CD4-positive, CD25-positive, alpha-beta regulatory T cell (primary cell): ENCODE results near the gene ARMC12. TPM values are rescaled to one million over a fixed set of nuclear protein-coding genes. Genes with fewer than 3 reads are reported as not detected.

Source experiments
- ATAC-seq, 2 donors: fragments of 150-1000 bp; cut with Tn5 transposase; one replicate each; pipeline ENCODE4 v1.10.0; 2021; ENCODE audit warnings: low read depth in 2 of 2, moderate number of reproducible peaks in 2 of 2, moderate library complexity in 1 of 2
- DNase-seq, 3 donors: peaks; one replicate each; pipeline versions ENCODE4 v3.0.0 to v3.0.0-alpha.2; 2012 to 2022; ENCODE audit warnings: mixed read lengths in 1 of 3
- H3K27ac ChIP-seq: one replicate; pipeline ENCODE4 v1.7.0; 2013; ENCODE audit warnings: mild to moderate bottlenecking, low read length; ENCODE audit not compliant: insufficient read depth, poor library complexity, severe bottlenecking
- H3K27me3 ChIP-seq: one replicate; pipeline ENCODE4 v1.7.0; 2013; ENCODE audit warnings: low read length; ENCODE audit not compliant: control insufficient read depth, insufficient read depth
- H3K36me3 ChIP-seq: one replicate; pipeline ENCODE4 v1.7.0; 2013; ENCODE audit warnings: mild to moderate bottlenecking, low read length, moderate library complexity; ENCODE audit not compliant: control insufficient read depth, insufficient read depth
- H3K4me1 ChIP-seq: 2 replicates; pipeline ENCODE4 v1.7.0; 2013; ENCODE audit warnings: mild to moderate bottlenecking, low read length; ENCODE audit not compliant: insufficient read depth, control insufficient read depth, poor library complexity, severe bottlenecking
- H3K4me3 ChIP-seq: one replicate; pipeline ENCODE4 v1.7.0; 2013; ENCODE audit warnings: low read depth, mild to moderate bottlenecking, low read length, moderate library complexity
- H3K9me3 ChIP-seq, 2 experiments: 1 replicate in 1 of 2; 2 replicates in 1 of 2; pipeline ENCODE4 v1.7.0; 2013; ENCODE audit warnings: low read length in 2 of 2, mild to moderate bottlenecking in 1 of 2, moderate library complexity in 1 of 2; ENCODE audit not compliant: control insufficient read depth in 2 of 2
- H3K27ac Mint-ChIP-seq, 3 donors: one replicate each; pipeline ENCODE4 v1.8.0; 2020 to 2022; ENCODE audit warnings: mild to moderate bottlenecking in 3 of 3, mixed read lengths in 3 of 3, moderate library complexity in 2 of 3
- H3K27me3 Mint-ChIP-seq: one replicate; pipeline ENCODE4 v1.8.0; 2022; ENCODE audit warnings: mild to moderate bottlenecking, mixed read lengths
- H3K36me3 Mint-ChIP-seq: one replicate; pipeline ENCODE4 v1.8.0; 2020; ENCODE audit warnings: mixed read lengths
- H3K4me1 Mint-ChIP-seq, 4 donors: one replicate each; pipeline ENCODE4 v1.8.0; 2020 to 2022; ENCODE audit warnings: mixed read lengths in 4 of 4, mild to moderate bottlenecking in 1 of 4
- H3K4me3 Mint-ChIP-seq, 4 donors: one replicate each; pipeline ENCODE4 v1.8.0; 2020 to 2022; ENCODE audit warnings: mild to moderate bottlenecking in 4 of 4, mixed read lengths in 4 of 4, moderate library complexity in 3 of 4
- H3K9me3 Mint-ChIP-seq, 7 donors: one replicate each; pipeline ENCODE4 v1.8.0; 2020 to 2022; ENCODE audit warnings: mixed read lengths in 7 of 7, mild to moderate bottlenecking in 3 of 7, moderate library complexity in 2 of 7
- polyA plus RNA-seq, 4 donors: library from polyadenylated mRNA; unstranded; fragments of 300-500 nt; fragmentation: Illumina TruSeq; gene quantifications; one replicate each; pipeline ENCODE4 v1.2.3, GENCODE V29; 2021
- total RNA-seq: library from RNA; stranded (reverse); gene quantifications from one replicate; pipeline ENCODE4 v1.2.3, GENCODE V29; 2022

The ARMC12 gene
- total and polyA plus RNA-seq, 5 donors from 2014 or later = 0.57 TPM; not detected in 4

GRCh38 chr6:35719404-35719829 lies 17.4 kb upstream of the ARMC12 start:
- Mint-ChIP-seq H3K27ac (peak overlapping the region; percentile 52 to 99 (median 93)), H3K9me3 (peaks cover 0 to 1% (median 0%) of the 10 kb centered on the region in 7 donors), H3K4me3 (peak overlapping the region in 3 of 4 donors; percentile 44 to 63 (median 54)), H3K4me1 (peaks cover 6 to 71% (median 38%) of the 10 kb centered on the region in 4 donors), H3K36me3 (peaks cover 5% of the 10 kb centered on the region), H3K27me3 (peaks cover 5% of the 10 kb centered on the region)
- ATAC-seq = peak in 1 of 2 donors; percentile 19
- Histone ChIP-seq H3K4me1 (peaks cover 32% of the 10 kb centered on the region), H3K27me3 (no peaks in the 10 kb centered on the region), H3K4me3 (no peak overlapping the region), H3K27ac (no peak overlapping the region), H3K36me3 (no peaks in the 10 kb centered on the region), H3K9me3 (no peaks in the 10 kb centered on the region)
- no peak for DNase-seq

- no peaks in the 10 kb centered on the region for H3K27me3 ChIP-seq
- no peak overlapping the region for H3K27ac ChIP-seq
- H3K27ac Mint-ChIP-seq = peak overlapping the region; percentile 52 to 93 (median 87)
- H3K4me1 ChIP-seq = peaks cover 32% of the 10 kb centered on the region
- DNase-seq (peak in 1 of 3 donors; percentile 46), ATAC-seq (peak in 1 of 2 donors; percentile 44)
- peaks cover 5% of the 10 kb centered on the region for H3K36me3 Mint-ChIP-seq
- H3K4me1 Mint-ChIP-seq = peaks cover 6 to 78% (median 40%) of the 10 kb centered on the region in 4 donors
- no peaks in the 10 kb centered on the region for H3K36me3 ChIP-seq
- peaks cover 0 to 1% (median 0%) of the 10 kb centered on the region in 7 donors for H3K9me3 Mint-ChIP-seq
- H3K4me3 ChIP-seq = no peak overlapping the region
- H3K9me3 ChIP-seq = no peaks in the 10 kb centered on the region
- peaks cover 4% of the 10 kb centered on the region for H3K27me3 Mint-ChIP-seq
- H3K4me3 Mint-ChIP-seq = peak overlapping the region in 3 of 4 donors; percentile 56 to 63 (median 56)
Observed at GRCh38 chr6:35719830-35720733, 16.8 kb upstream of the ARMC12 start.

GRCh38 chr6:35722121-35722761 lies 14.6 kb upstream of the ARMC12 start:
- Histone ChIP-seq H3K4me3 (no peak overlapping the region), H3K36me3 (no peaks in the 10 kb centered on the region), H3K9me3 (no peaks in the 10 kb centered on the region), H3K4me1 (peaks cover 52% of the 10 kb centered on the region), H3K27ac (no peak overlapping the region), H3K27me3 (no peaks in the 10 kb centered on the region)
- H3K36me3 Mint-ChIP-seq = no peaks in the 10 kb centered on the region
- H3K27ac Mint-ChIP-seq = peak overlapping the region in 1 of 3 donors; percentile 18
- H3K4me3 Mint-ChIP-seq = peak overlapping the region in 1 of 4 donors; percentile 25
- no peaks in the 10 kb centered on the region for H3K27me3 Mint-ChIP-seq
- DNase-seq (no peak), ATAC-seq (no peak)
- no peaks in the 10 kb centered on the region for H3K9me3 Mint-ChIP-seq
- peaks cover 15 to 79% (median 51%) of the 10 kb centered on the region in 4 donors for H3K4me1 Mint-ChIP-seq

- H3K4me3 Mint-ChIP-seq = peak overlapping the region in 1 of 4 donors; percentile 85
Observed at GRCh38 chr6:35723587-35723986, 13.2 kb upstream of the ARMC12 start.

GRCh38 chr6:35724059-35724458 lies 12.8 kb upstream of the ARMC12 start:
- H3K4me1 Mint-ChIP-seq = peaks cover 12 to 76% (median 45%) of the 10 kb centered on the region in 4 donors
- no peak for DNase-seq
- ATAC-seq = no peak
- Histone ChIP-seq H3K27me3 (no peaks in the 10 kb centered on the region), H3K4me1 (peaks cover 54% of the 10 kb centered on the region), H3K9me3 (no peaks in the 10 kb centered on the region), H3K4me3 (no peak overlapping the region), H3K27ac (no peak overlapping the region), H3K36me3 (no peaks in the 10 kb centered on the region)
- no peaks in the 10 kb centered on the region for H3K36me3 Mint-ChIP-seq
- H3K9me3 Mint-ChIP-seq = no peaks in the 10 kb centered on the region
- H3K27me3 Mint-ChIP-seq = no peaks in the 10 kb centered on the region
- H3K4me3 Mint-ChIP-seq = peak overlapping the region in 1 of 4 donors; percentile 85
- peak overlapping the region in 1 of 3 donors; percentile 84 for H3K27ac Mint-ChIP-seq

More at GRCh38 chr6:35723587-35723986, 13.2 kb upstream of the ARMC12 start:
- Mint-ChIP-seq H3K4me1 (peaks cover 15 to 76% (median 46%) of the 10 kb centered on the region in 4 donors), H3K9me3 (no peaks in the 10 kb centered on the region), H3K27ac (peak overlapping the region in 1 of 3 donors; percentile 84), H3K27me3 (no peaks in the 10 kb centered on the region), H3K36me3 (no peaks in the 10 kb centered on the region)
- no peak for DNase-seq
- H3K4me1 ChIP-seq = peaks cover 54% of the 10 kb centered on the region
- no peak overlapping the region for H3K4me3 ChIP-seq
- H3K27me3 ChIP-seq = no peaks in the 10 kb centered on the region
- H3K36me3 ChIP-seq = no peaks in the 10 kb centered on the region
- no peak overlapping the region for H3K27ac ChIP-seq
- H3K9me3 ChIP-seq = no peaks in the 10 kb centered on the region
- no peak for ATAC-seq

- no peaks in the 10 kb centered on the region for H3K27me3 Mint-ChIP-seq
- Histone ChIP-seq H3K36me3 (no peaks in the 10 kb centered on the region), H3K4me1 (peaks cover 54% of the 10 kb centered on the region), H3K27me3 (no peaks in the 10 kb centered on the region), H3K9me3 (no peaks in the 10 kb centered on the region), H3K4me3 (no peak overlapping the region), H3K27ac (no peak overlapping the region)
- H3K36me3 Mint-ChIP-seq = no peaks in the 10 kb centered on the region
- peaks cover 9 to 76% (median 45%) of the 10 kb centered on the region in 4 donors for H3K4me1 Mint-ChIP-seq
- H3K27ac Mint-ChIP-seq = peak overlapping the region in 1 of 3 donors; percentile 63
- ATAC-seq (no peak), DNase-seq (no peak)
- no peaks in the 10 kb centered on the region for H3K9me3 Mint-ChIP-seq
- peak overlapping the region in 1 of 4 donors; percentile 85 for H3K4me3 Mint-ChIP-seq
Observed at GRCh38 chr6:35724471-35724870, 12.4 kb upstream of the ARMC12 start.

GRCh38 chr6:35725081-35725708 lies 11.6 kb upstream of the ARMC12 start:
- Mint-ChIP-seq H3K4me3 (peak overlapping the region in 2 of 4 donors; percentile 17 to 85), H3K36me3 (no peaks in the 10 kb centered on the region), H3K27ac (peak overlapping the region; percentile 60 to 79 (median 63)), H3K27me3 (no peaks in the 10 kb centered on the region), H3K4me1 (peaks cover 9 to 76% (median 48%) of the 10 kb centered on the region in 4 donors), H3K9me3 (no peaks in the 10 kb centered on the region)
- Histone ChIP-seq H3K27ac (peak overlapping the region; percentile 90), H3K4me1 (peaks cover 54% of the 10 kb centered on the region), H3K36me3 (no peaks in the 10 kb centered on the region), H3K27me3 (no peaks in the 10 kb centered on the region), H3K9me3 (no peaks in the 10 kb centered on the region), H3K4me3 (no peak overlapping the region)
- ATAC-seq (no peak), DNase-seq (no peak)
